GM23338 (cell line): Measurements from ENCODE around the gene AKR1D1. TPM values are rescaled to one million over a fixed set of nuclear protein-coding genes. Genes with fewer than 3 reads are reported as not detected.
A peak's percentile ranks its signal among the peaks of the same experiment; 100 is the strongest.
"Not testable (repeated sequence)": the region's sequence is repeated elsewhere in the genome, so short reads cannot be mapped to it uniquely, and the experiment has no call there.

Source experiments
- ATAC-seq: fragments of 200-7000 bp; cut with Tn5 transposase; 3 replicates; pipeline ENCODE4 v1.9.1; 2020
- DNase-seq: peaks from one replicate; pipeline ENCODE4 v3.0.0-alpha.2; 2015; ENCODE audit warnings: low spot score
- H2AFZ ChIP-seq: fragments of 200-600 bp; sonication (generic); 2 replicates; pipeline ENCODE4 v1.8.0; 2016; ENCODE audit warnings: antibody characterized with exemption, mild to moderate bottlenecking, moderate library complexity
- H3F3A ChIP-seq: fragments of 200-600 bp; sonication (generic); replicated peaks from 2 replicates; pipeline ENCODE4 v1.8.0; 2017; ENCODE audit warnings: antibody characterized with exemption, mixed run types, low read depth
- H3K27ac ChIP-seq: fragments of 200-600 bp; sonication (generic); 2 replicates; pipeline ENCODE4 v1.6.1; 2016; ENCODE audit warnings: low read depth
- H3K27me3 ChIP-seq: fragments of 200-600 bp; sonication (generic); 2 replicates; pipeline ENCODE4 v1.8.0; 2016; ENCODE audit warnings: mild to moderate bottlenecking, mixed run types, moderate library complexity; ENCODE audit not compliant: insufficient read depth
- H3K36me3 ChIP-seq: fragments of 200-600 bp; sonication (generic); 2 replicates; pipeline ENCODE4 v1.8.0; 2016; ENCODE audit warnings: mild to moderate bottlenecking; ENCODE audit not compliant: insufficient read depth
- H3K4me1 ChIP-seq: fragments of 200-600 bp; sonication (generic); 2 replicates; pipeline ENCODE4 v1.8.0; 2016; ENCODE audit warnings: mild to moderate bottlenecking, moderate library complexity; ENCODE audit not compliant: insufficient read depth
- H3K4me2 ChIP-seq: fragments of 200-600 bp; sonication (generic); 2 replicates; pipeline ENCODE4 v1.7.1; 2017; ENCODE audit warnings: mixed run types
- H3K4me3 ChIP-seq: fragments of 200-600 bp; sonication (generic); 2 replicates; pipeline ENCODE4 v1.6.1; 2016; ENCODE audit warnings: mixed run types
- H3K79me2 ChIP-seq: fragments of 200-600 bp; sonication (generic); replicated peaks from 2 replicates; pipeline ENCODE4 v1.8.0; 2017; ENCODE audit warnings: mild to moderate bottlenecking; ENCODE audit not compliant: insufficient read depth
- H3K9me2 ChIP-seq: fragments of 200-600 bp; sonication (generic); 2 replicates; pipeline ENCODE4 v1.8.0; 2017; ENCODE audit not compliant: insufficient read depth
- H4K20me1 ChIP-seq: fragments of 200-600 bp; sonication (generic); replicated peaks from 2 replicates; pipeline ENCODE4 v1.8.0; 2017; ENCODE audit warnings: mild to moderate bottlenecking; ENCODE audit not compliant: insufficient read depth
- H3K27ac Mint-ChIP-seq: 2 replicates; pipeline ENCODE4 v1.8.0; 2020; ENCODE audit warnings: inconsistent platforms, mild to moderate bottlenecking, moderate library complexity, mixed read lengths
- H3K27me3 Mint-ChIP-seq: 3 replicates; pipeline ENCODE4 v1.8.0; 2022; ENCODE audit warnings: low read depth, mild to moderate bottlenecking, moderate library complexity, mixed read lengths, inconsistent platforms; ENCODE audit not compliant: insufficient read depth, poor library complexity
- H3K36me3 Mint-ChIP-seq: 3 replicates; pipeline ENCODE4 v1.8.0; 2021; ENCODE audit warnings: low read depth, mild to moderate bottlenecking, inconsistent platforms, moderate library complexity, mixed read lengths
- H3K4me1 Mint-ChIP-seq: 3 replicates; pipeline ENCODE4 v1.8.0; 2020; ENCODE audit warnings: mild to moderate bottlenecking, inconsistent platforms, mixed read lengths
- H3K4me3 Mint-ChIP-seq: 3 replicates; pipeline ENCODE4 v1.8.0; 2021; ENCODE audit warnings: moderate library complexity, mild to moderate bottlenecking, inconsistent platforms, mixed read lengths
- H3K9me3 Mint-ChIP-seq: 3 replicates; pipeline ENCODE4 v1.8.0; 2020; ENCODE audit warnings: moderate library complexity, mild to moderate bottlenecking, inconsistent platforms, mixed read lengths
- CREB1 ChIP-seq: fragments of 250-450 bp; sonication (Bioruptor Pico); IDR thresholded peaks from 2 replicates; pipeline ENCODE4 v1.5.0; 2020; ENCODE audit warnings: low read depth, mild to moderate bottlenecking, moderate library complexity
- EZH2phosphoT487 ChIP-seq: fragments of 200-600 bp; sonication (generic); IDR thresholded peaks from one replicate; pipeline ENCODE4 v1.8.1; 2018; ENCODE audit warnings: antibody characterized with exemption; ENCODE audit not compliant: unreplicated experiment
- JUNB ChIP-seq: IDR thresholded peaks from one replicate; pipeline ENCODE4 v1.6.1; 2016; ENCODE audit warnings: antibody characterized with exemption; ENCODE audit not compliant: unreplicated experiment
- STAT1 ChIP-seq: IDR thresholded peaks from one replicate; pipeline ENCODE4 v1.6.1; 2016; ENCODE audit warnings: antibody characterized with exemption; ENCODE audit not compliant: unreplicated experiment
- ZNF114 ChIP-seq: fragments of 250-450 bp; sonication (Bioruptor Pico); IDR thresholded peaks from 2 replicates; pipeline ENCODE4 v1.5.0; 2020; ENCODE audit warnings: mild to moderate bottlenecking, moderate library complexity
- ZNF331 ChIP-seq: fragments of 250-450 bp; sonication (Bioruptor Pico); IDR thresholded peaks from 2 replicates; pipeline ENCODE4 v1.5.0; 2020; ENCODE audit warnings: low read depth, mild to moderate bottlenecking, moderate library complexity
- polyA plus RNA-seq: library from polyadenylated mRNA; unstranded; fragments of >200 nt; fragmentation: Nextera tagmentation; extraction: Ambion mirVana; gene quantifications from 2 replicates; pipeline ENCODE4 v1.2.1, GENCODE V29; 2016
- total RNA-seq: library from RNA; depleted of rRNA; stranded (reverse); fragments of >200 nt; shearing (Covaris generic); gene quantifications from 2 replicates; pipeline ENCODE4 v1.2.3, GENCODE V29; 2014
- TF ChIP-seq, protein P1 (sequence below): IDR thresholded peaks from one replicate; pipeline ENCODE4 v1.6.1; 2018; ENCODE audit warnings: antibody characterized with exemption; ENCODE audit not compliant: unreplicated experiment
- TF ChIP-seq, protein P2 (sequence below): IDR thresholded peaks from 2 replicates; pipeline ENCODE4 v1.6.1; 2016; ENCODE audit warnings: antibody characterized with exemption

Gene AKR1D1
- total and polyA plus RNA-seq, 2 experiments from 2014 or later: 0.14 TPM; not detected in 1

DNA sequence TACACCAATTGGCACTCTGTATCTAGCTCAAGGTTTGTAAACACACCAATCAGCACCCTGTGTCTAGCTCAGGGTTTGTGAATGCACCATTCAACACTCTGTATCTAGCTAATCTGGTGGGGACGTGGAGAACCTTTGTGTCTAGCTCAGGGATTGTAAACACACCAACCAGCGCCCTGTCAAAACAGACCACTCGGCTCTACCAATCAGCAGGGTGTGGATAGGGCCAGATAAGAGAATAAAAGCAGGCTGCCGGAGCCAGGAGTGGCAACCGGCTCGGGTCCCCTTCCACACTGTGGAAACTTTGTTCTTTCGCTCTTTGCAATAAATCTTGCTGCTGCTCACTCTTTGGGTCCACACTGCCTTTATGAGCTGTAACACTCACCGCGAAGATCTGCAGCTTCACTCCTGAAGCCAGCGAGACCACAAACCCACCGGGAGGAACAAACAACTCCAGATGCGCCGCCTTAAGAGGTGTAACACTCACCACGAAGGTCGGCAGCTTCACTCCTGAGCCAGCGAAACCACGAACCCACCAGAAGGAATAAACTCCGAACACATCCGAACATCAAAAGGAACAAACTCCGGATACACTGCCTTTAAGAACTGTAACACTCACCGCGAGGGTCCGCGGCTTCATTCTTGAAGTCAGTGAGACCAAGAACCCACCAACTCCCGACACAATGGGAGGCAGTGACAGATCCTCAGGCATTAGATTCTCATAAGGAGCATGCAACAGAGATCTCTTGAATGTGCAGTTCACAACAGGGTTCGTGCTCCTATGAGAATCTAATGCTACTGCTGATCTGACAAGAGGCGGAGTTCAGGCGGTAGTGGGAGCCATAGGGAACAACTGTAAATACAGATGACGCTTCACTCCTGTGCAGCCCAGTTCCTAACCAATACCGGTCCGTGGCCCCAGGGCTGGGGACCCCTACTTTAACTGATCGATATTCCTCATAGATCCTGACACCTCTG, 70.8 kb downstream of the AKR1D1 start:
- H3K9me2 ChIP-seq, H4K20me1 ChIP-seq, H3K36me3 ChIP-seq, H3K79me2 ChIP-seq, H3K4me1 ChIP-seq, H3K36me3 Mint-ChIP-seq, H3K27ac Mint-ChIP-seq, H3K27ac ChIP-seq, H3K27me3 ChIP-seq, H3K4me1 Mint-ChIP-seq, DNase-seq, H3K4me3 ChIP-seq, ATAC-seq, H3K9me3 Mint-ChIP-seq, H3F3A ChIP-seq, H3K27me3 Mint-ChIP-seq, H3K4me2 ChIP-seq, H3K4me3 Mint-ChIP-seq: not testable (repeated sequence)
- H2AFZ ChIP-seq: peak overlapping the region; percentile 87; the same call in 1 of the 2 replicates

DNA sequence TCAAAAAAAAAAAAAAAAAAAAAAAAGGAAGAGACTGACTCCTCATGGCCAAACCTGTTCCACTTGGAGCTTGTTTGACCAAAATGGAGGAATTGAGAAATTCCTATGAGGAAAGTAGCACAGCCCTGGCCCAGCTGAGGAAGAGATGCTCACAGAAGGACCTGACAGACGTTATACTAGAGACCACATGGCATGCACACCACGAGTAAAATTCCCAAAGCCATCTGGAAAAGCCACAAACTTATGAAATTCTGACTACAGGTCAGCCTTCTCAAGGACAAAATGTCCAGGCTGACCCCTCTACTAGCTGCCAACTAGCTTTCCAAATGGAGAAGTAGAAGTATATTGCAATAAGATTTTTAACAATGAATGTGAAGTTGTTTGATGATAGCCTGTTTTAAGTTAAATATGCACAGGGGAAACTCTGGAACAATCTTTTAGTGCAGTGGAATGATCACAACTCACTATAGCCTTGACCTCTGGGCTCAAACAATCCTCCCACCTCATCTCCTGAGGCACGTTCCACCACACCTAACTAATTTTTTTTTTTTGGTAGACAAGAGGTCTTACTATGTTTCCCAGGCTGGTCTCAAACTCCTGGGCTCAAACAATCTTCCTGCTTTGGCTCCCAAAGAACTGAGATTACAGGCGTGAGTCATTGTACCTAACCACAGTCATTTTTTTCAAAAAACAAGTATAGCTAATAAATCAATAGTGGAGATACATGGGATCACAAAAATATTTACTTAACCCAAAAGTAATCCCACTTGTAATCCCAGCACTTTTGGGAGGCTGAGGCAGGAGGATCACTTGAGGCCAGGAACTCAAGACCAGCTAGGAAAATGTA, 75.7 kb downstream of the AKR1D1 start:
- Histone ChIP-seq H2AFZ (0 out of 2 replicates have a peak overlapping the region, but pooled peaks have one; percentile 48), H3K4me2 (no peak overlapping the region), H3K27ac (no peak overlapping the region), H3K4me3 (no peak overlapping the region), H3K79me2 (no peaks in the 10 kb centered on the region), H4K20me1 (no peaks in the 10 kb centered on the region), H3K36me3 (no peaks in the 10 kb centered on the region), H3K27me3 (no peaks in the 10 kb centered on the region), H3K4me1 (no peaks in the 10 kb centered on the region), H3F3A (0 out of 2 replicates have a peak, but pooled peaks cover 5% of the 10 kb centered on the region), H3K9me2 (peaks cover 6% of the 10 kb centered on the region; the same call in 1 of the 2 replicates)
- Mint-ChIP-seq H3K27me3 (peaks cover 2% of the 10 kb centered on the region), H3K27ac (no peak overlapping the region), H3K4me3 (no peak overlapping the region), H3K36me3 (no peaks in the 10 kb centered on the region; the same call in 2 of the 3 replicates), H3K9me3 (peaks cover 3% of the 10 kb centered on the region; the same call in 2 of the 3 replicates), H3K4me1 (no peaks in the 10 kb centered on the region)
- ATAC-seq (no peak), DNase-seq (no peak)
- TF ChIP-seq EZH2phosphoT487 (no peak), ZNF331 (CRISPR knock-in tag) (no peak), STAT1 (no peak), ZNF114 (CRISPR knock-in tag) (no peak), CREB1 (CRISPR knock-in tag) (no peak), JUNB (no peak)
- TF ChIP-seq, protein P1, sequence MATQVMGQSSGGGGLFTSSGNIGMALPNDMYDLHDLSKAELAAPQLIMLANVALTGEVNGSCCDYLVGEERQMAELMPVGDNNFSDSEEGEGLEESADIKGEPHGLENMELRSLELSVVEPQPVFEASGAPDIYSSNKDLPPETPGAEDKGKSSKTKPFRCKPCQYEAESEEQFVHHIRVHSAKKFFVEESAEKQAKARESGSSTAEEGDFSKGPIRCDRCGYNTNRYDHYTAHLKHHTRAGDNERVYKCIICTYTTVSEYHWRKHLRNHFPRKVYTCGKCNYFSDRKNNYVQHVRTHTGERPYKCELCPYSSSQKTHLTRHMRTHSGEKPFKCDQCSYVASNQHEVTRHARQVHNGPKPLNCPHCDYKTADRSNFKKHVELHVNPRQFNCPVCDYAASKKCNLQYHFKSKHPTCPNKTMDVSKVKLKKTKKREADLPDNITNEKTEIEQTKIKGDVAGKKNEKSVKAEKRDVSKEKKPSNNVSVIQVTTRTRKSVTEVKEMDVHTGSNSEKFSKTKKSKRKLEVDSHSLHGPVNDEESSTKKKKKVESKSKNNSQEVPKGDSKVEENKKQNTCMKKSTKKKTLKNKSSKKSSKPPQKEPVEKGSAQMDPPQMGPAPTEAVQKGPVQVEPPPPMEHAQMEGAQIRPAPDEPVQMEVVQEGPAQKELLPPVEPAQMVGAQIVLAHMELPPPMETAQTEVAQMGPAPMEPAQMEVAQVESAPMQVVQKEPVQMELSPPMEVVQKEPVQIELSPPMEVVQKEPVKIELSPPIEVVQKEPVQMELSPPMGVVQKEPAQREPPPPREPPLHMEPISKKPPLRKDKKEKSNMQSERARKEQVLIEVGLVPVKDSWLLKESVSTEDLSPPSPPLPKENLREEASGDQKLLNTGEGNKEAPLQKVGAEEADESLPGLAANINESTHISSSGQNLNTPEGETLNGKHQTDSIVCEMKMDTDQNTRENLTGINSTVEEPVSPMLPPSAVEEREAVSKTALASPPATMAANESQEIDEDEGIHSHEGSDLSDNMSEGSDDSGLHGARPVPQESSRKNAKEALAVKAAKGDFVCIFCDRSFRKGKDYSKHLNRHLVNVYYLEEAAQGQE: no peak
- TF ChIP-seq, protein P2, sequence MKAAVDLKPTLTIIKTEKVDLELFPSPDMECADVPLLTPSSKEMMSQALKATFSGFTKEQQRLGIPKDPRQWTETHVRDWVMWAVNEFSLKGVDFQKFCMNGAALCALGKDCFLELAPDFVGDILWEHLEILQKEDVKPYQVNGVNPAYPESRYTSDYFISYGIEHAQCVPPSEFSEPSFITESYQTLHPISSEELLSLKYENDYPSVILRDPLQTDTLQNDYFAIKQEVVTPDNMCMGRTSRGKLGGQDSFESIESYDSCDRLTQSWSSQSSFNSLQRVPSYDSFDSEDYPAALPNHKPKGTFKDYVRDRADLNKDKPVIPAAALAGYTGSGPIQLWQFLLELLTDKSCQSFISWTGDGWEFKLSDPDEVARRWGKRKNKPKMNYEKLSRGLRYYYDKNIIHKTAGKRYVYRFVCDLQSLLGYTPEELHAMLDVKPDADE: no peak
